DMS53 (cell line): ENCODE results near the gene AMELY.
"Not testable (repeated sequence)": the region's sequence is repeated elsewhere in the genome, so short reads cannot be mapped to it uniquely, and the experiment has no call there.

Source experiments
- DNase-seq: peaks from one replicate; lab custom pipeline; 2025; lab: John Stamatoyannopoulos, UW

AMELY gene

DNA sequence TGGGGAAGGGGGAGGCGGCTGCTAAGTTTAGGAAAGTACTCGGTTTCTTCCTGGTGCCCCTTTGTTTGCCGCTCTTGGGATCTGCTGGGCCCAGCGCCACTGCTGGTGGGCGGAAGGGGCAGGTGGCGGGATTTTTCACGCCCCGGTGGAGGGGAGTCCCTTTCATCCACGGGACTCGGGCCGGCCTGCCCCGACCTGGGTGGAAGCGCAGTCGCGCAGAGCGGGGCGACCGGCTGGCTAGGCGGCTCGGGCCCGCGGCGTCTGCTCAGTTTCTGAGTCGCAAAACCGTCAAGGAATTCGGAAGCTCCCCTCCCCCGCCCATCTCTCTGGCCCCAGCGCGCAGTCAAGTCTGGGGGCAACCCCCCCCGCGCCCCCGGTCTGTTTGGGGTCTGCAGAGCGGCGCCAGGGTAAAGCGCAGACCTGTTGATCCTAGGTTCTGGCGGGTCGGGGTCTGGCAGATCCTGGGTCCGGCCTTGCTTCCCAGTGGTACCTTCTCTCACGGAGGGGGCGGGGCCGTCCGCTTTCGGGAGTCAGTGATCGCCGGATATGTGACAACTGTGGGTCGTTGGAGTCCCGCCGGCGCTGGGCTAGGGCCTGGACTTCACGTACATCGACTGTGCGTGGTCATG is at the start of gene AMELY:
TSS of gene AMELY (minus strand) at position 500 of the 629 bp plus-strand sequence. CDS start 39,144 bp downstream, outside the sequence.
- DNase-seq, result no peak

DNA sequence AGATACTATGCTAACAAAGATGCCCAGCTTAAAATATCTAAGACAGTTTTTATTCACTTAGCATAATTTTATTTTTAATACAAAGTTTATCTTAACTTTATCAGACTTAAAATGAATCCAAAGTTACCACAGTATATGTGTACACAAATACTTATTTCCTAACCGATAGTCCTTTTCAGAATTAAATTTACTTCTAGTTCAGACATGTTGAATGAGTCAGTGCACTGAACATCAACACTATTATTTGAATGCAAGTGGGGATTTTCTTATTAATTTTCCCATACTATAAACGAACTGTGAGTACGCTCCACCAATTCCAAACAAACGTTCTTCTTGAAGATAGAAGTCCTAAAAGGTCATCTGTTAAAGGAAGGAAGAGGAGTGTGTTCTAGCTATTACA is 38.4 kb upstream of the AMELY start:
- no peak for DNase-seq

DNA sequence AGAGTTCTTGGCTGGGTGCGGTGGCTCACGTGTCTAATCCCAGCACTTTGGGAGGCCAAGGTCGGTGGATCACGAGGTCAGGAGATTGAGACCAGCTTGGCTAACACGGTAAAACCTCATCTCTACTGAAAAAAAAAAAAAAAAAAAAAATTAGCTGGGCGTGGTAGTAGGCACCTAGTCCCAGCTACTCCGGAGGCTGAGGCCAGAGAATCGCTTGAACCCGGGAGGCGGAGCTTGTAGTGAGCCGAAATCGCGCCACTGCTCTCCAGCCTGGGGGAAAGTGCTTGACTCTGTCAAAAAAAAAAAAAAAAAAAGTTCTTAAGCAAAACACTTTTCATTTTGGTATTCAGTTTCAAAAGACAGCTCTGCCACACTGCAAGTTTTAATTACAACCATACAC is 36.8 kb upstream of the AMELY start:
- DNase-seq, result no peak

DNA sequence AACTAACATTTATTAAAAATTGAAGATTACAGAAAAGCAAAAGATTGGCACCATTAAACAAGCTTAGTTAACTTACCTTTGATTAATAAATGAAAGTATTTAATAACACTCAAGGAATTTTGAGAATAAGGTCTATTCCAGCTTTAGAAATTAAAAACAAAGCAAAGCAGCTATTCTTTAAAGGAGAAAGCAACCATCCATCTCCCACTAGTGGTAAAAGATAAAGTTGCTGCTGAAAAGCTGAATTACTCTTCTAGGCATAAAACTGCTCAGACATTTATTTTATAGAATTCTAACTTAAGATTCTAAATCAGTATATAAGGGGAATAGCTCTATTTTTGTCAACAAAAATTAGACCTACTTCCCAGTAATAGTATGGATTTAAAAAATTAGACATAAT is 36.1 kb upstream of the AMELY start:
- no peak for DNase-seq

GRCh38 chrY:6935497-6935896 is 23.9 kb upstream of the AMELY start:
- DNase-seq, result no peak

GRCh38 chrY:6931779-6932396 is 20.3 kb upstream of the AMELY start:
- no peak for DNase-seq

GRCh38 chrY:6929237-6929636 is 17.7 kb upstream of the AMELY start:
- DNase-seq, result no peak

GRCh38 chrY:6928265-6928664 is 16.7 kb upstream of the AMELY start:
- no peak for DNase-seq

GRCh38 chrY:6921061-6921460 is 9.5 kb upstream of the AMELY start:
- no peak for DNase-seq

DNA sequence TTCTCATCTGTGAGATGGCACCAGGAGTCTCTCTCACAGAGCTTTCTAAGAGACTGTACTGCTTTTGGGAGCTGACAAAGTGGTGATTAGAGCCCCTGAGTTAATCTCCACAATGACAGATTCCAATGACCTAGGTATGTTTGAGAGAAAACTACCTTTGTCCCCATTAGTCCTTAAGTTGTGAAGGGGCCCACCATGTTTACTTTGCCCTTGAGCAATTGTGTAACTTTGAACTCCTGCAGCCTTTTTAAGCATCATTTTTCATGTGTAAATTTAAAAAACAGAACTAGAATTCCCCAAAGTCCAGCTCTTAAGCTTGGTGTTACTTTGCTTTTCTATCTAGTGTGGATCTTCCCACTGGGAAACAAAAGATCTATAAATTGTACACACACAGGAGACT is 1.8 kb upstream of the AMELY start:
- no peak for DNase-seq

- no peak for DNase-seq
Observed at GRCh38 chrY:6910372-6911252, 940 bp downstream of the AMELY start, which contains the start of gene TBL1Y. Gene TBL1Y, plus strand, starts transcription at chrY:6910697. Its CDS starts 114,388 bp downstream, at chrY:7025085.

- no peak for DNase-seq
Observed at GRCh38 chrY:6909856-6910255, 1.7 kb downstream of the AMELY start.

DNA sequence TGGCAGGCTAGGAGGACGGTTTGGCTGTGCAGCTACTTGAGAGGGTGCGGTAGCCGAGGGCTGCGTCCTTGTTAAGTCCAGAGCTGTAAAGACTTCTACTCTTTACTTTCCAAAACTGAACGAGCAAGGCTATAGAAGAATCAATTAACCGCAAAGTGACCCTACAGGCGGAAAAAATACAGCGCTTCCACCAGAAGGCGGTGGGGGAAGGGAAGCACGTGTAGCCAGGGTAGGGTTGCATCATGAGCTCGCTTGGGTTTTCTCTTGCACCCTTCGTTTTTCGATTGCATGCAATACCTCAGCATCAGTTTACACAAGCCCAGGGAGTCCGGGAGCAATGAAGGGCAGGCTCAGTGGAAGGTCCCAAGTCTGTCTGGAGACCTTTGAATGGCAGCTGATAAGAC is 2.4 kb downstream of the AMELY start:
- DNase-seq, result no peak

- DNase-seq, result not testable (repeated sequence)
Observed at GRCh38 chrY:6908021-6908420, 3.5 kb downstream of the AMELY start.

DNA sequence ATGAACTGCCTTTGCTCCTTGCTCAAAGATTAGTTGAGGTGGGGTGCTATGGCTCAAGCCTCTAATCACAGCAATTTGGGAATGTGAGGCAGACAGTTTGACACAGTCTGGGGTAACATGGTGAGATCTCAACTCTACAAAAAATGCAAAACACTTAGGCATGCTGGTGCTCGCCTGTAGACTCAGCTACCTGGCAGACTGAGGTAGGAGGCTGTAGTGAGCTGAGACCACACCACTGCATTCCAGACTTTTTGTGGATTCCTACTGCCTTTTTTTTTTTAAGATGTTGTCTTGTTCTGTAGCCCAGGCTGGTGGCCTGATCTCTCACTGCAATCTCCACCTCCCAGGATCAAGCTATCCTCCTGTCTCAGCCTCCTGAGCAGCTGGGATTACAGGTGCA is 4.0 kb downstream of the AMELY start:
- no peak for DNase-seq

DNA sequence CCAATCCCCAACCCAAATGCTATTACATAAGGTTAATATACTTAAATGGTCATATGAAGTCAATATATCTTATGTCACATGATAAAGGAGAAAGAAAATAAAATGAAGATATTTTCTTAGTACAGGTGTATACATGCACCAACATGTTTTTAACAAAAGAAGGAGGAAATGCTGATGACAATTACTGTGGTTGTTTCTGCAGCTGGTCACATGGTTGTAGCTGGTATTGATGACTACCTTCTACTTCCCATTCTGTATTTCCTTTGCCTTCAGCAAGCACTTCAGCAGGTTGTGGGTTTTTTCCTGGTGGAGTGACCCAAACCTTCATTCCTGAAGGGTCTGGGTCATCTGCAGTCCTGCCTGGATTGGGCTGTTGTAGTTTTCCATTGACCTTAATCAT is 9.4 kb downstream of the AMELY start:
- DNase-seq, result not testable (repeated sequence)

- no peak for DNase-seq
Observed at GRCh38 chrY:6895236-6895635, 16.3 kb downstream of the AMELY start.

- DNase-seq, result no peak
Observed at GRCh38 chrY:6894496-6894895, 17.1 kb downstream of the AMELY start.

DNA sequence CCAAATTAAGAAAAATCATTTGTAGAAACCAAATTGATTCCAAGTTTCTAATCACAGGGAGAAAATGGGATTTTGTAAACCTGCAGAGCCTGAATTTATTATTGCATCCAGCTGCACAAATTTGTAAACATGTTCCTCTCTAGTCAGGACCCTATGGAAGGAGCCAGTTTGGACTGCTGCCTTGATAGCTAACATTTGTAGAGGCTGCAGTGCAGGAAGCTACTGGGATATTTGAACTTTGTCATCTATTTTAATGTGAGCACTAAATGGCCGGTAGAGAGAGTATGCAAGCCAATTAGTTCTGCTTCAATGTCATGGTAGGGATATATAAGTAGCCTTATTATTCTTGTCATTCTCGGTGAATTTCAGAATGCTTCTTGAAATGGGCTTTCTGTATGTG is 62.2 kb downstream of the AMELY start:
- DNase-seq, result no peak

- DNase-seq, result not testable (repeated sequence)
Observed at GRCh38 chrY:6842650-6843049, 68.9 kb downstream of the AMELY start.
